H1 (cell line): ENCODE results near the gene CAB39L. TPM values are rescaled to one million over a fixed set of nuclear protein-coding genes. Genes with fewer than 3 reads are reported as not detected.

Experiments
- ASH2L ChIP-seq: fragments of 200-600, 300-600 bp; sonication (generic); IDR thresholded peaks from one replicate; pipeline ENCODE4 v1.7.1; 2017; ENCODE audit warnings: low read length
- CBX8 ChIP-seq: fragments of 300-800, 300-1000 bp; sonication (generic); IDR thresholded peaks from 2 replicates; pipeline ENCODE4 v1.7.1; 2016; ENCODE audit warnings: low read depth, low read length, borderline replicate concordance
- JUN ChIP-seq: IDR thresholded peaks from 2 replicates; pipeline ENCODE4 v1.6.1; 2011; ENCODE audit warnings: low read depth, mild to moderate bottlenecking, improper control_type of control experiment, low read length
- SIRT6 ChIP-seq: IDR thresholded peaks from one replicate; pipeline ENCODE4 v1.7.1; 2012; ENCODE audit warnings: low read length, inconsistent platforms
- TAF1 ChIP-seq: IDR thresholded peaks from 2 replicates; pipeline ENCODE4 v1.6.1; 2011; ENCODE audit warnings: mild to moderate bottlenecking, low read depth, low read length
- TBP ChIP-seq: IDR thresholded peaks from 2 replicates; pipeline ENCODE4 v1.6.1; 2011; ENCODE audit warnings: low read depth, low read length, improper control_type of control experiment
- ZNF274 ChIP-seq: IDR thresholded peaks from 2 replicates; pipeline ENCODE4 v1.7.0; 2012; ENCODE audit warnings: low read length, borderline replicate concordance; ENCODE audit errors: extremely low read depth
- polyA plus RNA-seq, 7 experiments: library from polyadenylated mRNA; depleted of rRNA in 3 of 7; stranded (reverse) in 5 of 7; unstranded in 2 of 7; fragments of >200 nt in 5 of 7; fragments of 200-250 nt in 2 of 7; gene quantifications; 1 replicate in 5 of 7; 2 replicates in 1 of 7; 4 replicates in 1 of 7; pipeline versions ENCODE4 v1.2.1 to v1.2.3, GENCODE V29; 2011 to 2013; ENCODE audit warnings: missing spikeins in 2 of 7, mixed read lengths in 2 of 7
- total RNA-seq: library from RNA; stranded (reverse); fragmentation: NEBNext Ultra II Directional; extraction: Animal tissue kit (Norgen Biotek cat#: 25700); gene quantifications from 2 replicates; pipeline ENCODE4 v1.2.1, GENCODE V29; 2021
- TF ChIP-seq, protein P1 (sequence below): fragments of 300-600 bp; sonication (generic); IDR thresholded peaks from 2 replicates; pipeline ENCODE4 v1.7.1; 2012; ENCODE audit warnings: low read length, moderate library complexity, mild to moderate bottlenecking, inconsistent platforms; ENCODE audit not compliant: insufficient replicate concordance

CAB39L gene
- total and polyA plus RNA-seq, 2 of the 8 experiments (the other 6 are each of a cell fraction or from before 2014, with no cell fraction given), result 2.5 to 4.8 TPM

GRCh38 chr13:49357694-49358093 is 86.2 kb downstream of the CAB39L start (continued):
- TF ChIP-seq, protein P1, sequence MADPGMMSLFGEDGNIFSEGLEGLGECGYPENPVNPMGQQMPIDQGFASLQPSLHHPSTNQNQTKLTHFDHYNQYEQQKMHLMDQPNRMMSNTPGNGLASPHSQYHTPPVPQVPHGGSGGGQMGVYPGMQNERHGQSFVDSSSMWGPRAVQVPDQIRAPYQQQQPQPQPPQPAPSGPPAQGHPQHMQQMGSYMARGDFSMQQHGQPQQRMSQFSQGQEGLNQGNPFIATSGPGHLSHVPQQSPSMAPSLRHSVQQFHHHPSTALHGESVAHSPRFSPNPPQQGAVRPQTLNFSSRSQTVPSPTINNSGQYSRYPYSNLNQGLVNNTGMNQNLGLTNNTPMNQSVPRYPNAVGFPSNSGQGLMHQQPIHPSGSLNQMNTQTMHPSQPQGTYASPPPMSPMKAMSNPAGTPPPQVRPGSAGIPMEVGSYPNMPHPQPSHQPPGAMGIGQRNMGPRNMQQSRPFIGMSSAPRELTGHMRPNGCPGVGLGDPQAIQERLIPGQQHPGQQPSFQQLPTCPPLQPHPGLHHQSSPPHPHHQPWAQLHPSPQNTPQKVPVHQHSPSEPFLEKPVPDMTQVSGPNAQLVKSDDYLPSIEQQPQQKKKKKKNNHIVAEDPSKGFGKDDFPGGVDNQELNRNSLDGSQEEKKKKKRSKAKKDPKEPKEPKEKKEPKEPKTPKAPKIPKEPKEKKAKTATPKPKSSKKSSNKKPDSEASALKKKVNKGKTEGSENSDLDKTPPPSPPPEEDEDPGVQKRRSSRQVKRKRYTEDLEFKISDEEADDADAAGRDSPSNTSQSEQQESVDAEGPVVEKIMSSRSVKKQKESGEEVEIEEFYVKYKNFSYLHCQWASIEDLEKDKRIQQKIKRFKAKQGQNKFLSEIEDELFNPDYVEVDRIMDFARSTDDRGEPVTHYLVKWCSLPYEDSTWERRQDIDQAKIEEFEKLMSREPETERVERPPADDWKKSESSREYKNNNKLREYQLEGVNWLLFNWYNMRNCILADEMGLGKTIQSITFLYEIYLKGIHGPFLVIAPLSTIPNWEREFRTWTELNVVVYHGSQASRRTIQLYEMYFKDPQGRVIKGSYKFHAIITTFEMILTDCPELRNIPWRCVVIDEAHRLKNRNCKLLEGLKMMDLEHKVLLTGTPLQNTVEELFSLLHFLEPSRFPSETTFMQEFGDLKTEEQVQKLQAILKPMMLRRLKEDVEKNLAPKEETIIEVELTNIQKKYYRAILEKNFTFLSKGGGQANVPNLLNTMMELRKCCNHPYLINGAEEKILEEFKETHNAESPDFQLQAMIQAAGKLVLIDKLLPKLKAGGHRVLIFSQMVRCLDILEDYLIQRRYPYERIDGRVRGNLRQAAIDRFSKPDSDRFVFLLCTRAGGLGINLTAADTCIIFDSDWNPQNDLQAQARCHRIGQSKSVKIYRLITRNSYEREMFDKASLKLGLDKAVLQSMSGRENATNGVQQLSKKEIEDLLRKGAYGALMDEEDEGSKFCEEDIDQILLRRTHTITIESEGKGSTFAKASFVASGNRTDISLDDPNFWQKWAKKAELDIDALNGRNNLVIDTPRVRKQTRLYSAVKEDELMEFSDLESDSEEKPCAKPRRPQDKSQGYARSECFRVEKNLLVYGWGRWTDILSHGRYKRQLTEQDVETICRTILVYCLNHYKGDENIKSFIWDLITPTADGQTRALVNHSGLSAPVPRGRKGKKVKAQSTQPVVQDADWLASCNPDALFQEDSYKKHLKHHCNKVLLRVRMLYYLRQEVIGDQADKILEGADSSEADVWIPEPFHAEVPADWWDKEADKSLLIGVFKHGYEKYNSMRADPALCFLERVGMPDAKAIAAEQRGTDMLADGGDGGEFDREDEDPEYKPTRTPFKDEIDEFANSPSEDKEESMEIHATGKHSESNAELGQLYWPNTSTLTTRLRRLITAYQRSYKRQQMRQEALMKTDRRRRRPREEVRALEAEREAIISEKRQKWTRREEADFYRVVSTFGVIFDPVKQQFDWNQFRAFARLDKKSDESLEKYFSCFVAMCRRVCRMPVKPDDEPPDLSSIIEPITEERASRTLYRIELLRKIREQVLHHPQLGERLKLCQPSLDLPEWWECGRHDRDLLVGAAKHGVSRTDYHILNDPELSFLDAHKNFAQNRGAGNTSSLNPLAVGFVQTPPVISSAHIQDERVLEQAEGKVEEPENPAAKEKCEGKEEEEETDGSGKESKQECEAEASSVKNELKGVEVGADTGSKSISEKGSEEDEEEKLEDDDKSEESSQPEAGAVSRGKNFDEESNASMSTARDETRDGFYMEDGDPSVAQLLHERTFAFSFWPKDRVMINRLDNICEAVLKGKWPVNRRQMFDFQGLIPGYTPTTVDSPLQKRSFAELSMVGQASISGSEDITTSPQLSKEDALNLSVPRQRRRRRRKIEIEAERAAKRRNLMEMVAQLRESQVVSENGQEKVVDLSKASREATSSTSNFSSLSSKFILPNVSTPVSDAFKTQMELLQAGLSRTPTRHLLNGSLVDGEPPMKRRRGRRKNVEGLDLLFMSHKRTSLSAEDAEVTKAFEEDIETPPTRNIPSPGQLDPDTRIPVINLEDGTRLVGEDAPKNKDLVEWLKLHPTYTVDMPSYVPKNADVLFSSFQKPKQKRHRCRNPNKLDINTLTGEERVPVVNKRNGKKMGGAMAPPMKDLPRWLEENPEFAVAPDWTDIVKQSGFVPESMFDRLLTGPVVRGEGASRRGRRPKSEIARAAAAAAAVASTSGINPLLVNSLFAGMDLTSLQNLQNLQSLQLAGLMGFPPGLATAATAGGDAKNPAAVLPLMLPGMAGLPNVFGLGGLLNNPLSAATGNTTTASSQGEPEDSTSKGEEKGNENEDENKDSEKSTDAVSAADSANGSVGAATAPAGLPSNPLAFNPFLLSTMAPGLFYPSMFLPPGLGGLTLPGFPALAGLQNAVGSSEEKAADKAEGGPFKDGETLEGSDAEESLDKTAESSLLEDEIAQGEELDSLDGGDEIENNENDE, result no peak
- TF ChIP-seq CBX8 (no peak), ASH2L (no peak), SIRT6 (no peak), ZNF274 (no peak), TAF1 (no peak), JUN (no peak), TBP (no peak)
